HG02884 (cell line): ENCODE measurements around the gene ZNF33B.
"Not testable (repeated sequence)": the region's sequence is repeated elsewhere in the genome, so short reads cannot be mapped to it uniquely, and the experiment has no call there.

ENCODE experiments used
- ATAC-seq: cut with Tn5 transposase; IDR thresholded peaks from one replicate; pipeline ENCODE4 v1.9.1; 2021; ENCODE audit warnings: mild to moderate bottlenecking, moderate library complexity; ENCODE audit not compliant: unreplicated experiment

Gene ZNF33B

GRCh38 chr10:42638055-42638820 lies at the start of gene ZNF33B:
TSS of gene ZNF33B (minus strand) at chr10:42638570. CDS start at chr10:42636928, 1,642 bp downstream.
- peak; percentile 92 for ATAC-seq

DNA sequence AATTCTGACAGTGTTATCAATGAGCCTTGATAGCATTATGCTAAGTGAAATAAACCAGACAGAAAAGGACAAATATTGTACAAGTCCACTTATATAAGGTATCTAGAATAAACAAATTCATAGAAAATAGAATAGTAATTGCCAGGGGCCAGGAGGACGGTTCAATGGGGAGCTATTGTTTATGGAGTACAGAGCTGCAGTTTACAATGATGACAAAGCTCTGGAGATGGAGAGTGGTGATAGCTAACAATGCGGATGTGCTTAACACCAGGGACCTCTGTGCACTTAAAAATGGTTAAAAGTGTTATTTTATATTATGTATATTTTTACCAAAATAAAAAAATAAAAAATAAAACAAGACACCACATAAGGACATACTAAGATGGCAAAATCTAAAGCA lies 46.1 kb upstream of the ZNF33B start:
- no peak for ATAC-seq

DNA sequence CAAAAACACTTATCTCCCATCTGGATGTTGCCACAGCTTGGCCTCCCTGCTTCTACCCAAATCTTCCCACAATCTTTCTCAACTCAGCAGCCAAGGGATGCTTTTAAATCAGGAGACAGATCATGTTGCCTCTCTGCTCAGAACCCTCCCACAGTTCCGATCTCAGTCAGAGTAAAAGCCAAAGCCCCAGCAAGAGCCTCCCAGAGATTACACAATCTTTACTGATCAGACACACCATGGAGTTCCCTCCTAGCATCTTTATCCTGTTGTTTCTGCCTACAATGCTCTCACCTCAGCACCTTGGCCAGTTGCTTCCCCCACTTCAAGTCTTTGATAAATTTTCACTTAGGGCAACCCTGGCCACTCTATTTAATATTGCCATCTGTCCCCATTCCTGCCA lies 41.9 kb upstream of the ZNF33B start:
- no peak for ATAC-seq

GRCh38 chr10:42665181-42665979 lies 27.0 kb upstream of the ZNF33B start:
- ATAC-seq = not testable (repeated sequence)

DNA sequence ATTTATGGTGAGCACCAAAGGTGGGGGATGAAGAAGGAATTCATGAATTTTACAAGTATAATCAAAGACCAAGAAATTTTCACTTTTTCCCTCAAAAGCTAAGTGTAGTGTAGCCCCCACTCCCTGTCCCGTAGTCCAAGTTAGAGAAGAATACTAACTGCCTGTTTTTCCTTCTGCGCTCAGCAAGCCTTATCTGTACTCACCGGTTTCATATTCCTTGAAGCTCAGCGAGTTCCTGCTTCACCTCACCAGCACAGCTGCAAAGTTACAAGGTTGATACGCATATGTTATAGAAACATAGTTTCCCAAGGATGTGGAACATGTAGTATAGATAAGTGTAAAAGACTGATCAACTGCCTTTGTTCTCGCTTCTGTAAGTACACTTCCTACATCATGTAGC lies 16.0 kb upstream of the ZNF33B start:
- no peak for ATAC-seq

DNA sequence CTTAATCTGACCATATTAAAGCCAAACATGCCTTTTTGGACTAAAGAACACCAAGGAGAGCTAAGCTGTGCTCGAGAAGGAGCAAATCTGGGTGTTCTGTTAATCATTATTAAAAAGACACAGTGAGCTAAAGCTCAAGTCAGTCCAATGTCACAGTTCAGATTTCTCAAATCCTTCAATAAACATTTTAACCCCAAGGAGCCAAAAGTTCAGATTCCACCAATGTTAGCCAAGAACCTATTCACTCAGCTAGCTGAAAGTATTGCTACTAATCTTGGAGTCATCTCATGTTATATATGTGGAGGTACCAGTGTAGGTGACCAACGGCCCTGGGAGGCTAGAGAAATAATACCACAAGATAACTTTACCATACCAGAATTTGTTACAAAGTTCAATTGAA lies 14.5 kb upstream of the ZNF33B start:
- ATAC-seq = no peak

DNA sequence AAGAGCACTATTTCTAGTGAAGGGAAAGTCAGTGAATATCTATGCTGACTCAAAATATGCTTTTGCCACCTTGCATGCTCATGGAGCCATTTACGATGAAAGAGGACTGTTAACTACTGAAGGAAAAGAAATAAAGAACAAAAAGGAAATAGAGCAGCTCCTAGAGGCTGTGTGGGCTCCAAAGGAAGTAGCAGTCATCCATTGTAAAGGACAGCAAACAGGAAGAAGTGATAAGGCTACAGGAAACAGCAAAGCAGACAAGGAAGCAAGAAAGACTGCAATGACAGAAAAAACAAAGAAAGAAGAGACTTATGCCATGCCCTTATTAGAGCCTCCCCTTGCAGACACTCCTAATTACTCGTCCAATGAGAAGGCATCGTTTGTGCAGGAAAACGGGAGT lies 12.0 kb upstream of the ZNF33B start:
- ATAC-seq = no peak

GRCh38 chr10:42648512-42648911 lies 10.1 kb upstream of the ZNF33B start:
- ATAC-seq = no peak

DNA sequence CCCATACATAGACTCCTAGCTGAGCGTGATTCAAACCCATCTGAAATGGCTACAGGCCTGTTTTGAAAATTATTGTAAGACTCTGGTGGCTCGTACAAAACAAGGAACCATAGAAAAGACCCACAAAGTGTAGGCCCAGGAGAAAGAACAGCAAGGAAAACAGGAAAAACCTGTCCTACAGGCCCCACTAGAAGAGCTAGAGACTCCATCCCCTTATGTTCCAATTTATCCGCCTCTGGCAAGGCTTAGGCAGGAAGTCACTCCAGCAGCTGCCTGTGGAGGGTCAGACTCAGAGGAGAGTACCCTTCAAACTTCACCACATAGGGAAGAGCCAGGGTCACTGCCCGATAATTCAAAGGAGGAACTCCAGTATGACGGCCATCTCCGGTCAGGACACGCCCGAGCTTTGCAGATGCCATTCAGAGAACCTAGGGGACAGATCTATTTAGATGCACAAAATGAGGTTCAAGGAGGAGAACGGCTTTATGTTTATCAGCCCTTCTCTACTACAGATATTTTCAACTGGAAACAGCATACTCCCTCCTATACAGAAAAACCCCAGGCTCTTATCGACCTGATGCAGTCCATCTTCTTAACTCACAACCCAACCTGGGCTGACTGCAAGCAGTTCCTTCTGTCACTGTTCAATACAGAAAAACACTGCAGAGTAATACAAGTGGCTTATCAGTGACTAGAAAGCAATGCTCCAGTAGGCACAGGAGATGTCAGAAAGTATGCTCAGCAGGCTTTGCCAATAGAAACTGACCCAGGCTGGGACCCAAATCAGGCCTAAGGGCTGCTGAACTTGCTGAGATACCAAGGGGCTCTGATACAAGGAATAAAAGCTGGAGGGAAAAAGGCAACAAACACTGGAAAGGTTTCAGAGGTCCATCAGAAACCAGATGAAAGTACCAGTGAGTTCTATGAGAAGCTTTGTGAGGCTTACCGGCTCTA lies 8.6 kb upstream of the ZNF33B start:
- ATAC-seq = no peak

DNA sequence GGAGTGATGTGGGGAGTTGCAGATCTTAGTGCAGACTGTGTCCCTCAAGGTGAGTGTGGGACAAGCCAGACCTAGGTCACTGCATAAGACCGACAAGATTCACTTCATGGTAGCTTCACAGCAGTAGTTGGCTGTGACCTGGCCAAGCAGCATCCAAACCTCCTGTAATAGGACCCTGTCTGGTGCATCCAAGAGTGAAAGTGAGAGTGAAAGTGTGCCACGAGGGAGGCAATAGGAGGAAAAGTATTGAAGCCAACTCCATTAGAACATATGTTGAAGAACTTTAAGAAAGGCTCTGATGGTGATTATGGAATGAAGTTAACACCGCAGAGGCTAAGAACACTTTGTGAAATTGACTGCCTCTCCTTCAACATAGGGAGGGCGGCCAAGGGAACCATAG lies 7.8 kb upstream of the ZNF33B start:
- no peak for ATAC-seq

DNA sequence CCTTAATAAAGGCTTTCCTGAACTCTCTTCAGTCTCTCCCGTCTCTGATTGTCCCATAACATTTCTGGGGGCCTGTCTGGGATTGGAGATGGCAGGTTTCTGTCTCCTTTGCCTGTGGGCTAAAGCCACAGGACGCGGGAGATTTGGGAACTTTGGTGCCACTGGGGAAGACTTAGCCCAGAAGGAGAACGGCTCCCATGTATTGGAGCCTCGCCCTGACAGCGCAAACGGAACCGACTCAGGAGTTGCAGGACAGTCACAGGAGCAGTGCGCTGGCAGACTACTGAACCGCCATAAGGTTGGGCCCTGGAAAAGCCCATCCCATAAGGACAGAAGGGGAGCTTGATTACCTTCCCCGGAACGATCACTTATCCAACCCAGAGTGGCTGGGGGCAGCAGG lies 7.1 kb upstream of the ZNF33B start:
- no peak for ATAC-seq

GRCh38 chr10:42645103-42645502 lies 6.7 kb upstream of the ZNF33B start:
- ATAC-seq = no peak

GRCh38 chr10:42640610-42641229 lies 2.4 kb upstream of the ZNF33B start:
- no peak for ATAC-seq

DNA sequence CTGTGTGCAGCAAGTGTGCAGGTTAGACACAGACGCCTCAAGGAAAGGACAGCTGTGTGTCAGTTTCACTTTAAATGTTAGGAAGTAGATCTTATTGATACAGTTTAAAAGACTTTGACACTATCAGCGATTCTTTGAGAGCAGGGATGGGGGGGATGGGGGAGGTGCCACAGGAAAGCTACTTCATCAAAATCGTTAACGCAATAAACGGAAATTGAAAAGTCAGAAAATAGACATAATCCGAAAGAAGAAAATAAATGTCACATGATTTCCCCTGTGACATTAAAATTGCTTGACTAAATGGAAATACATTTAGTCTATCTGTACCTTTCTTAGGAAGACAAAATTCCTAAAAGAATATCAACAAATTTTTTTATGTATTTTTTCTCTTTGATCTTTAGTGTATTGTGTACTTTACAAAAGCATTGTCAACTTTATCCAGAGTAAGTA lies 476 bp upstream of the ZNF33B start:
- ATAC-seq = no peak

DNA sequence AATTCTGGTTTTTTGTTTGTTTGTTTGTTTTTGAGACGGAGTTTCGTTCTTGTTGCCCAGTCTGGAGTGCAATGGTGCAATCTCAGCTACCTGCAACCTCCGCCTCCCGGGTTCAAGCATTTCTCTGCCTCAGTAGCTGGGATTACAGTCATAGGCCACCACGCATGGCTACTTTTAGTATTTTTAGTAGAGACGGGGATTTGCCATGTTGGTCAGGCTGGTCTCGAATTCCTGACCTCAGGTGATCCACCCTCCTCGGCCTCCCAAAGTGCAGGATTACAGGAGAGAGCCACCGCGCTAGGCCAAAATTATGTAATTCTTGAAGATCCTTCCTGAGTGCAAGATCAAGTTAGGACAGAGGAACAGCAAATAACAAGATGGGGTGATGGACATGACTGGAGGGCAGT lies 719 bp downstream of the ZNF33B start:
- no peak for ATAC-seq

GRCh38 chr10:42637142-42637541 lies 1.2 kb downstream of the ZNF33B start:
- no peak for ATAC-seq

DNA sequence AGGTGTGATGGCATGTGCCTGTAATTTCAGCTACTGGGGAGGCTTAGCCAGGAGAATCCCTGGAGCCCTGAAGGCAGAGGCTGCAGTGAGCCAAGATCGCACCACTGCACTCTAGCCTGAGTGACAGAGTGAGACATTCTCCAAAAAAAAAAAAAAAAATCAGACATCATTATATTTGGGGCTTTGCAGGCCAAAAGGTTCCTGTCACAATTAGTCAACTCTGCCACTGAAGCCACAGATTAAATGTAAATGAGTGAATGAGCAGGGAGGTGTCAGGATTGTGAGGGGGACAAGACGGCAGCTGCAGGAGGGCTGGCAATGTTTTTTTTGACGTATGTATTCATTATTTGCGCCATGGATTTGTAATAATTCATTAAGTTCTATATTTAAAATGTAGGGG lies 3.3 kb downstream of the ZNF33B start:
- no peak for ATAC-seq

- no peak for ATAC-seq
Measured at GRCh38 chr10:42632564-42632963, 5.8 kb downstream of the ZNF33B start.

DNA sequence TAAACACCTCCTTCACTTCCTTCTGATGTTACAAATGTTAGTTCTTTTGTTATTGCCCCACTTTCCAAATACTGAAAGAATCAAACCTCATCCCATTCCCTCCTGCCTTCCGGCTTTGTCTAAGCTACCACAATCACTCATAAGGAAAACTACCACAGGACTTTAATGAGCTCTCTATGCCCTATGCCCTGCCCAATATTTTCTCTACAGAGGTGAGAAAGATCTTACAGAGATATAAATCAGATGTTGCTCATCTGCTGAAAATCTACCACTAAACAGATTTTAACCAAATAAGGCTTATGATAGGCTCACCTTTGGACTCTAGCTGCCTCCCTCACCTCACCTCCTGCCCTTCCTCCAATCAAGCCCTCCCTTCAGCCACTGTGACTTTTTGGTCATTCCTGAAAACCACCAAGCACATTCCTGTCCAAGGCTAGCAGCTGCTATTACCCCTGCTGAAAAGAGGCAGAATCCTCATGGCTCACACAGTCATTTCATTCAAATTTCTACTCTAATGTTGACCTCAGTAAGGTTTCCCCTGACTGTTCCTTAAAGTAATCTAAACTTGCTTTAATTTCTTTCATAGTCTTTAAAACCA lies 7.7 kb downstream of the ZNF33B start:
- no peak for ATAC-seq

DNA sequence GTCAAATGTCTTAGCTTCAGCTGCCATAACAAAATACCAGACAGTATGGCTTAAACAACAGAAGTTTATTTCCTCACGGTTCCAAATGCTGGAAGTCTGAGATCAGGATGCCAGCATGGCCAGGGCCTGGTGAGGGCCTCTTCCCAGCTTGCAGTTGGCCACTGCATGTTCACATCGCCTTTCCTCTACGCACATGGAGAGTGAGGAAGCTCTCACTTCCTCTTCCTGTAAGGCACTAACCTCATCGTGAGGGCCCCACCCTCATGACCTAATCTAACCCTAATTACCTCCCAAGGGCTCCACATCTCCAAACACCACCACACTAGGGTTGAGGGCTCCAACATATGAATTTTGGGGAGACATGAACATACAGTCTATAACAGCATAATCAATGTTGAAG lies 14.4 kb downstream of the ZNF33B start:
- ATAC-seq = no peak
